Endothelial cell (in vitro differentiated cells): Measurements from ENCODE around the gene WFIKKN2. TPM values are rescaled to one million over a fixed set of nuclear protein-coding genes. Genes with fewer than 3 reads are reported as not detected.
A peak's percentile ranks its signal among the peaks of the same experiment; 100 is the strongest.

Experiments
- DNase-seq: peaks from one replicate; pipeline ENCODE4 v3.0.0; 2021; ENCODE audit warnings: low spot score
- H3K27ac Mint-ChIP-seq: one replicate; pipeline ENCODE4 v1.8.0; 2021; ENCODE audit warnings: mixed read lengths, inconsistent platforms; ENCODE audit not compliant: unreplicated experiment
- H3K27me3 Mint-ChIP-seq: one replicate; pipeline ENCODE4 v1.8.0; 2021; ENCODE audit warnings: mild to moderate bottlenecking, moderate library complexity, mixed read lengths, inconsistent platforms; ENCODE audit not compliant: unreplicated experiment
- H3K36me3 Mint-ChIP-seq: one replicate; pipeline ENCODE4 v1.8.0; 2021; ENCODE audit warnings: mild to moderate bottlenecking, low read depth, mixed read lengths, inconsistent platforms; ENCODE audit not compliant: unreplicated experiment
- H3K4me1 Mint-ChIP-seq: one replicate; pipeline ENCODE4 v1.8.0; 2021; ENCODE audit warnings: mild to moderate bottlenecking, mixed read lengths, inconsistent platforms; ENCODE audit not compliant: unreplicated experiment
- H3K4me3 Mint-ChIP-seq: one replicate; pipeline ENCODE4 v1.8.0; 2021; ENCODE audit warnings: mild to moderate bottlenecking, mixed read lengths, inconsistent platforms; ENCODE audit not compliant: unreplicated experiment
- H3K9me3 Mint-ChIP-seq: one replicate; pipeline ENCODE4 v1.8.0; 2021; ENCODE audit warnings: mixed read lengths, inconsistent platforms; ENCODE audit not compliant: unreplicated experiment
- total RNA-seq: library from RNA; stranded (reverse); fragmentation: NEBNext Ultra II Directional; extraction: Animal tissue kit (Norgen Biotek cat#: 25700); gene quantifications from one replicate; pipeline ENCODE4 v1.2.1, GENCODE V29; 2021; ENCODE audit not compliant: unreplicated experiment
- TF ChIP-seq, protein P1 (sequence below): fragments of 200-600 bp; sonication (generic); IDR thresholded peaks from one replicate; pipeline ENCODE4 v1.5.0; 2021; ENCODE audit warnings: antibody characterized with exemption; ENCODE audit not compliant: unreplicated experiment

The WFIKKN2 gene
- total RNA-seq, 1 donor from 2014 or later, result not detected

DNA sequence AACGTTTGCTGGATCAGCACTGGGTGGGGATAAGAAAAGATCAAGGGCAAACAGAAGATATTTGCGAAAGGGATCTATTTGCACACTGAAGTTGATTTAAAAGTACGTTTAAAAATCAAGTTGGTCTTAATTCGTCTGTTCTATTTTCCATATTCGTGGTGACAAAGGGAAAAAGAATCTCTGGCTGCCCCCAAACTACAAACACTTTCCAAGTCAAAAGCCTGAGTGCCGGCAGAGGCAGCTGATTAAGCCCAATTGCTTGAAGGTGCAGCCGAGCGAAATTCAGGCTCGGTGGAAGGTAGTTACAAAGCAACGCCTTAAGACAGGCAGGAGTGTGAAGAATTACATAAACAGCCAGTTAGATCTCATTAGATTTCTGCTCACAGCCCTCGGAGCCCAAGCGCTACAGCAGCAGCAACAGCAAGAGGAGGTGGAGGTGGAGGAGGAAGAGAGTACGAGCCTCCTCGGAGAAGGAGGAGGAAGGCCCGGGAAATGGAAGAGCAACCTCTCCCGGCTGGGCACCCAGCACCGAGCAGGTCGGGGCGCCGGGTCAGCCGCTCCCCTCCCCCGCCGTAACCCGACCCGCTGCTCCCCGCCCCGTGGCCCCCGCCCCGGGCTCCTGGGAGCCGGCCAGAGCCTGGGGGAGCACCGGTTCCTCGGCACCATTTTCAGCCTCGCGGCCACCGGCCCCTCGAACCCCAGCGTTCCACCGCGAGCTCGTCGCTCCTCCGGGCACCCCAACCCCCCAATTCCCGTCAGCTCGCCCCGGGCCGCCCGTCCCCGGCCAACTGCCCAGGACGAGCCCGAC, 29.9 kb downstream of the WFIKKN2 start:
- Mint-ChIP-seq H3K27ac (peak overlapping the region; percentile 96), H3K4me3 (peak overlapping the region; percentile 100), H3K4me1 (peaks cover 25% of the 10 kb centered on the region), H3K9me3 (no peaks in the 10 kb centered on the region), H3K27me3 (peaks cover 16% of the 10 kb centered on the region), H3K36me3 (peaks cover 18% of the 10 kb centered on the region)
- DNase-seq, result peak; percentile 36
- TF ChIP-seq, protein P1, sequence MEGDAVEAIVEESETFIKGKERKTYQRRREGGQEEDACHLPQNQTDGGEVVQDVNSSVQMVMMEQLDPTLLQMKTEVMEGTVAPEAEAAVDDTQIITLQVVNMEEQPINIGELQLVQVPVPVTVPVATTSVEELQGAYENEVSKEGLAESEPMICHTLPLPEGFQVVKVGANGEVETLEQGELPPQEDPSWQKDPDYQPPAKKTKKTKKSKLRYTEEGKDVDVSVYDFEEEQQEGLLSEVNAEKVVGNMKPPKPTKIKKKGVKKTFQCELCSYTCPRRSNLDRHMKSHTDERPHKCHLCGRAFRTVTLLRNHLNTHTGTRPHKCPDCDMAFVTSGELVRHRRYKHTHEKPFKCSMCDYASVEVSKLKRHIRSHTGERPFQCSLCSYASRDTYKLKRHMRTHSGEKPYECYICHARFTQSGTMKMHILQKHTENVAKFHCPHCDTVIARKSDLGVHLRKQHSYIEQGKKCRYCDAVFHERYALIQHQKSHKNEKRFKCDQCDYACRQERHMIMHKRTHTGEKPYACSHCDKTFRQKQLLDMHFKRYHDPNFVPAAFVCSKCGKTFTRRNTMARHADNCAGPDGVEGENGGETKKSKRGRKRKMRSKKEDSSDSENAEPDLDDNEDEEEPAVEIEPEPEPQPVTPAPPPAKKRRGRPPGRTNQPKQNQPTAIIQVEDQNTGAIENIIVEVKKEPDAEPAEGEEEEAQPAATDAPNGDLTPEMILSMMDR, result no peak

DNA sequence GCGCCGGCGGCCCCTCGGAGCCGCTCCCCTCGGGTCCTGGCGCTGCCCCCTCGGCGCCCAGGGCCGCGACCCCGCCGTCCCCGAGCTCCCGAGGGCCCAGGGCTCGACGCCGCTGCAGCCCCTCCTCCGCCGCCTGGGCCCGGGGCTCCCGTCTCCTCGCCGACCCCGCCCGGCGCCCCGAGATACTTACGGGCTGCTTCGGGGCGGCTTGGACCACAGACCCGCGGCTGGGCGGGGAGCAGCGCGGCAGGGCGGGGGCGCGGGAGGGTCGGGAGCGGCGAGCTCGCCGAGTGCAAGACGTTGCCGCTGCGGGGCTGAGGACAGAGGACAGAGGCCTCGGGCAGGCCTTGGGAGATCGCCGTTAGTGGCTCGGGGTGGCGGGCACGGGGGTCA, 30.5 kb downstream of the WFIKKN2 start:
- TF ChIP-seq, protein P1, result no peak
- Mint-ChIP-seq H3K9me3 (no peaks in the 10 kb centered on the region), H3K27me3 (peaks cover 16% of the 10 kb centered on the region), H3K36me3 (peaks cover 18% of the 10 kb centered on the region), H3K4me3 (peak overlapping the region; percentile 85), H3K27ac (no peak overlapping the region), H3K4me1 (peaks cover 25% of the 10 kb centered on the region)
- no peak for DNase-seq

DNA sequence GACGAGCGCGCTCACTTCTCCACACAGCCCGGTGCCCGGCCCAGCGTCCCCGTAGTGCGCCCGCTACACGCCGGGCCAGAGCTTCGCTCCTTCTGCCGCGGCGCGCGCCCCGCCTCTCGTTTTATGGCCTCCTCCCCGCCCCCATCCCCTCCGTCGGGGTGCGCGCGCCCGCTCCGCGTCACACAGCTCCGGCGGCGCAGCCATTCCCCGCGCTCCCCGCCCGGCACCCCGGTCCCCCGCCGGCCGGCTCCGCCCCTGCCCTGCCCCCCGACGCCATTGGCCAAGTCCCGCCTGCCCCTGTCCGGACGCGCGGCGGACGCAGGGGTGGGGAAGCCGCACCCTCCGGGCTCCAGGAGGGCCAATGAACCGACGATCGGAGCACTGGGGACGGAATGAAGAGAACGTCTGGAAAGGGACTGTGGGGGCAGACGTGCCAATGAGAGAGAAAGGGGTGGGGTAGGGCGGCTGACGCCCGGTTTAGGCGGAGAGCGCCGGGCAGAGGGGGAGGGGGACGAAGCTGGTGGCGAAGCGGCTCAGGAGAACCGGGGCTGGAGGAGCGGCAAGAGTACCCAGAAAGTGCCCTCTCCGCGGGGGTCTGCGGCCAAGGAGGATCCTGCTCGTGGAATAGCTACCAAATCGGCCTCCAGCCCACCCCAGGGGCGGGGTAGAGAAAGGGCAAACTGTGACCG, 31.0 kb downstream of the WFIKKN2 start, which contains the start of gene TOB1:
Gene TOB1, minus strand, starts transcription at position 94 of the 689 bp plus-strand sequence. CDS start 2,337 bp downstream, outside the sequence.
- Mint-ChIP-seq H3K9me3 (no peaks in the 10 kb centered on the region), H3K4me3 (peak within 1 kb of the TSS; percentile 100), H3K27ac (peak within 1 kb of the TSS; percentile 100), H3K27me3 (peaks cover 16% of the 10 kb centered on the region), H3K36me3 (peaks cover 18% of the 10 kb centered on the region), H3K4me1 (peaks cover 25% of the 10 kb centered on the region)
- TF ChIP-seq, protein P1, result no peak
- peak; percentile 98 for DNase-seq

DNA sequence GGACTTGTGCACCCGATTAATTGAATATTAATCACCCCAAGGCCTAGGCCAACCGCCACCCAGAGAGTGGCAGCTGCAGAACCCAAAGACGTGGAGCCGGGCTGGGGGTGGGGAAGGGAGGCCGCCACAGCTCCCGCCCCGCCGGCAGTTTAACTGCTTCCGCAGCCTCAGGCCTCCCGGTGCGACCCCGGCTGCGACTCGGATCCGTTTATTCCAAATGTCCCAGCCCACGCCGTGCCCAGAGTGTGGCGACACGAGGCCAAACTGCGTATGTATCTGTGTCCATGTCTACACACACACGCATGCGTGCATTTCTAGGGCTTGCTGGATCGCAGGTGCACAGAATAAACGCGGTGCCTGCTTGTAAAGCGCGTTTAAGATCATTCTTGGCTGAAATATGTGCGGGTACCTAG, 31.6 kb downstream of the WFIKKN2 start:
- Mint-ChIP-seq H3K36me3 (peaks cover 15% of the 10 kb centered on the region), H3K9me3 (no peaks in the 10 kb centered on the region), H3K4me3 (peak overlapping the region; percentile 99), H3K4me1 (peaks cover 25% of the 10 kb centered on the region), H3K27me3 (peaks cover 16% of the 10 kb centered on the region), H3K27ac (peak overlapping the region; percentile 100)
- peak; percentile 72 for DNase-seq
- TF ChIP-seq, protein P1, result no peak
